Caco-2 (cell line): Measurements from ENCODE around the gene TKTL1. TPM values are rescaled to one million over a fixed set of nuclear protein-coding genes. Genes with fewer than 3 reads are reported as not detected.
A peak's percentile ranks its signal among the peaks of the same experiment; 100 is the strongest.

ENCODE experiments used
- BruUV-seq: library from RNA; stranded (reverse); fragments of 400-500 nt; replicated peaks from 2 replicates; lab custom pipeline; 2021; lab: Mats Ljungman, UMichigan
- CTCF ChIA-PET: fragments of 300-600 bp; sonication (Branson Sonifier 250); formaldehyde crosslinking; loops from one replicate; lab custom pipeline; 2022; ENCODE audit warnings: antibody characterized with exemption; lab: Charles Lee
- POLR2A ChIA-PET: fragments of 300-600 bp; sonication (Branson Sonifier 250); formaldehyde crosslinking; loops from one replicate; lab custom pipeline; 2022; ENCODE audit warnings: antibody characterized with exemption; lab: Charles Lee
- DNase-seq, 2 experiments: peaks; one replicate each; pipeline versions ENCODE4 v3.0.0 to v3.0.0-alpha.2; 2020 to 2022
- H3K27me3 ChIP-seq: replicated peaks from 2 replicates; pipeline ENCODE4 v1.6.0; 2011; ENCODE audit warnings: low read length; ENCODE audit not compliant: control insufficient read depth, insufficient read depth
- H3K36me3 ChIP-seq: 2 replicates; pipeline ENCODE4 v1.5.1; 2011; ENCODE audit warnings: low read length; ENCODE audit not compliant: control insufficient read depth, insufficient read depth
- H3K4me1 ChIP-seq: fragments of 250-450 bp; sonication (Bioruptor Pico); 2 replicates; pipeline ENCODE4 v1.5.1; 2020; ENCODE audit warnings: mild to moderate bottlenecking
- H3K4me3 ChIP-seq: 2 replicates; pipeline ENCODE4 v1.5.1; 2011; ENCODE audit warnings: low read depth, mild to moderate bottlenecking, control low read depth, low read length
- H3K9me3 ChIP-seq: fragments of 250-450 bp; sonication (Bioruptor Pico); 2 replicates; pipeline ENCODE4 v1.5.1; 2020; ENCODE audit warnings: mild to moderate bottlenecking, moderate library complexity
- H3K27ac Mint-ChIP-seq: one replicate; pipeline ENCODE4 v1.8.0; 2022; ENCODE audit warnings: mixed read lengths; ENCODE audit not compliant: unreplicated experiment
- H3K27me3 Mint-ChIP-seq: one replicate; pipeline ENCODE4 v1.8.0; 2022; ENCODE audit warnings: mixed read lengths; ENCODE audit not compliant: insufficient read depth, unreplicated experiment
- H3K36me3 Mint-ChIP-seq: one replicate; pipeline ENCODE4 v1.8.0; 2022; ENCODE audit warnings: mild to moderate bottlenecking, mixed read lengths; ENCODE audit not compliant: insufficient read depth, unreplicated experiment
- H3K4me1 Mint-ChIP-seq: one replicate; pipeline ENCODE4 v1.8.0; 2022; ENCODE audit warnings: low read depth, mixed read lengths; ENCODE audit not compliant: unreplicated experiment
- H3K4me3 Mint-ChIP-seq: one replicate; pipeline ENCODE4 v1.8.0; 2022; ENCODE audit warnings: mild to moderate bottlenecking, moderate library complexity, mixed read lengths; ENCODE audit not compliant: unreplicated experiment
- H3K9me3 Mint-ChIP-seq: one replicate; pipeline ENCODE4 v1.8.0; 2022; ENCODE audit warnings: mixed read lengths; ENCODE audit not compliant: unreplicated experiment
- intact Hi-C: fragments of 100-400 bp; cut with micrococcal nuclease; formaldehyde crosslinking; loops from one replicate; pipeline ENCODE4 v1.10.0; 2022; ENCODE audit not compliant: unreplicated experiment
- total RNA-seq: library from RNA; stranded (reverse); gene quantifications from 2 replicates; pipeline ENCODE4 v1.2.3, GENCODE V29; 2022
- TF ChIP-seq, protein P1 (sequence below), 2 experiments: fragments of 200-600 bp in 1 of 2; IDR thresholded peaks; 1 replicate in 1 of 2; 2 replicates in 1 of 2; pipeline versions ENCODE4 v1.5.1 to v1.8.0; 2011 to 2022; ENCODE audit warnings: antibody characterized with exemption in 1 of 2, control low read depth in 1 of 2, inconsistent platforms in 1 of 2, low read depth in 1 of 2, low read length in 1 of 2, mild to moderate bottlenecking in 1 of 2, moderate library complexity in 1 of 2; ENCODE audit not compliant: insufficient read depth in 1 of 2, severe bottlenecking in 1 of 2, unreplicated experiment in 1 of 2

The TKTL1 gene
- total RNA-seq, 1 experiment from 2014 or later = not detected

DNA sequence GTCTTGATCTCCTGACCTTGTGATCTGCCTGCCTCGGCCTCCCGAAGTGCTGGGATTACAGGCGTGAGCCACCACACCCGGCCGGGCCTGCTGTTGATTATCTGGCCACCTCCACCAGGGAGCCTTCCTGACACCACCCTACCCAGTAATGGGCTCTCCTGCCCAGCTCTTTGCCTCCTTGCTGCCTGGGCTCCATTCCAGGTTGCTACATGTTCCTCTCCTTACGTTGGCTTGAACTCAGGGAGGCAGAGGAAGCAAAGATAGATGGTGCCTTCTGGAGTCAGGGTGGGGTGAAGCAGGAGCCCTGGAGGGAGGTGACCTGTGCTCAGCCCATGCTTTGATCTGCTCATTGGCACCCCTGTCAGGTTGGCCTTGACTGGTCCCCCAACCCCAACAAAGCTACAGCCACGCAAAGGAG lies 52.5 kb downstream of the TKTL1 start:
- Mint-ChIP-seq H3K9me3 (no peaks in the 10 kb centered on the region), H3K36me3 (peaks cover 59% of the 10 kb centered on the region), H3K4me3 (no peak overlapping the region), H3K27me3 (no peaks in the 10 kb centered on the region), H3K4me1 (no peaks in the 10 kb centered on the region), H3K27ac (no peak overlapping the region)
- no peaks in the 10 kb centered on the region for H3K9me3 ChIP-seq
- POLR2A ChIA-PET = no interaction called here
- DNase-seq = peak in 1 of 2 experiments; percentile 31
- intact Hi-C loops = no loop called here
- H3K4me1 ChIP-seq = no peaks in the 10 kb centered on the region
- CTCF ChIA-PET = no interaction called here
- no TSS peak for BruUV-seq
- TF ChIP-seq, protein P1, sequence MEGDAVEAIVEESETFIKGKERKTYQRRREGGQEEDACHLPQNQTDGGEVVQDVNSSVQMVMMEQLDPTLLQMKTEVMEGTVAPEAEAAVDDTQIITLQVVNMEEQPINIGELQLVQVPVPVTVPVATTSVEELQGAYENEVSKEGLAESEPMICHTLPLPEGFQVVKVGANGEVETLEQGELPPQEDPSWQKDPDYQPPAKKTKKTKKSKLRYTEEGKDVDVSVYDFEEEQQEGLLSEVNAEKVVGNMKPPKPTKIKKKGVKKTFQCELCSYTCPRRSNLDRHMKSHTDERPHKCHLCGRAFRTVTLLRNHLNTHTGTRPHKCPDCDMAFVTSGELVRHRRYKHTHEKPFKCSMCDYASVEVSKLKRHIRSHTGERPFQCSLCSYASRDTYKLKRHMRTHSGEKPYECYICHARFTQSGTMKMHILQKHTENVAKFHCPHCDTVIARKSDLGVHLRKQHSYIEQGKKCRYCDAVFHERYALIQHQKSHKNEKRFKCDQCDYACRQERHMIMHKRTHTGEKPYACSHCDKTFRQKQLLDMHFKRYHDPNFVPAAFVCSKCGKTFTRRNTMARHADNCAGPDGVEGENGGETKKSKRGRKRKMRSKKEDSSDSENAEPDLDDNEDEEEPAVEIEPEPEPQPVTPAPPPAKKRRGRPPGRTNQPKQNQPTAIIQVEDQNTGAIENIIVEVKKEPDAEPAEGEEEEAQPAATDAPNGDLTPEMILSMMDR (IDR thresholded peaks at IDR 0.05; ENCODE audit: insufficient read depth in 1 of 2, low read depth in 1 of 2, low read length in 1 of 2, severe bottlenecking in 1 of 2, unreplicated experiment in 1 of 2) = no peak
- H3K36me3 ChIP-seq = peaks cover 2% of the 10 kb centered on the region
- no peaks in the 10 kb centered on the region for H3K27me3 ChIP-seq
- H3K4me3 ChIP-seq = no peak overlapping the region

DNA sequence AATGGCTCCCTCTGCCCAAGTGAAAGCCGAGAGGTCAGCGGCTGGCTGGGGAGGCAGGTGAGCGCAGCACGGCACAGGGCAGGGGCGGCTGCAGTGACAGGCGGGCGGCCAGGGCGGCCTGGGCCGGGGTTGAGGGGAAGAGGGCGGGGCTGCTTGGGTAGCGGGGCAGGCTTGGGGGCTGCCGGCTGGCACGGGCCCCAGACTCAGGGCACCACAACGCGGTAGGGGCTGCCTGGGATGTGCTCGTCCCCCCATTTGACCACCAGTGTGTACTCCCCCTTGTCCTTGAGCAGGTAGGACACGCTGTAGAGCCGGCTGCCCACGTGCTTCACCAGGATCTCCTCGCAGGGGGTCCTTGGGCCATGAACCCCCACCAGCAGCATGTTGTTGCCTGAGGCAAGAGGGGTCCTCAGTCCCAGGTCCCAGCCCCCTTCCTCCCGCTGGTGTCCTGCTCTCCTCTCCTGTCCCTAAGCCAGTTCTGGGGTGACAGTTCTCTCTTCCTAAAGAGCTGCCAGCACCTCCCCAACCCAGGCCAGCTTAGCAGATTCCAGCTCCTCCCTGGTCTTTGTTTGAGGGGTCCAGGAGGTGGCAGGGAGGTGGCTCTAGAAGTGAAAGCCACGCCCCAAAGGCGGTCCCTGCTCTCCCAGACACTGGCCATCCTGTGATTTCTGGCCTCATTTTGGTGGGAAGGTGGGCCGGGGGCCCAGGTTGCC lies 53.2 kb downstream of the TKTL1 start:
- ChIA-PET CTCF (no interaction called here), POLR2A (no interaction called here)
- no peaks in the 10 kb centered on the region for H3K4me1 ChIP-seq
- H3K4me3 Mint-ChIP-seq = no peak overlapping the region
- H3K27ac Mint-ChIP-seq = no peak overlapping the region
- peaks cover 66% of the 10 kb centered on the region for H3K36me3 Mint-ChIP-seq
- H3K27me3 ChIP-seq = no peaks in the 10 kb centered on the region
- no peaks in the 10 kb centered on the region for H3K4me1 Mint-ChIP-seq
- no peaks in the 10 kb centered on the region for H3K9me3 Mint-ChIP-seq
- TSS peak; percentile 49 for BruUV-seq
- no peak overlapping the region for H3K4me3 ChIP-seq
- intact Hi-C loops = no loop called here
- H3K9me3 ChIP-seq = no peaks in the 10 kb centered on the region
- no peaks in the 10 kb centered on the region for H3K27me3 Mint-ChIP-seq
- DNase-seq = peak; percentile 4 to 23
- TF ChIP-seq, protein P1 (IDR thresholded peaks at IDR 0.05; ENCODE audit: insufficient read depth in 1 of 2, low read depth in 1 of 2, low read length in 1 of 2, severe bottlenecking in 1 of 2, unreplicated experiment in 1 of 2) = no peak
- H3K36me3 ChIP-seq = peaks cover 2% of the 10 kb centered on the region

DNA sequence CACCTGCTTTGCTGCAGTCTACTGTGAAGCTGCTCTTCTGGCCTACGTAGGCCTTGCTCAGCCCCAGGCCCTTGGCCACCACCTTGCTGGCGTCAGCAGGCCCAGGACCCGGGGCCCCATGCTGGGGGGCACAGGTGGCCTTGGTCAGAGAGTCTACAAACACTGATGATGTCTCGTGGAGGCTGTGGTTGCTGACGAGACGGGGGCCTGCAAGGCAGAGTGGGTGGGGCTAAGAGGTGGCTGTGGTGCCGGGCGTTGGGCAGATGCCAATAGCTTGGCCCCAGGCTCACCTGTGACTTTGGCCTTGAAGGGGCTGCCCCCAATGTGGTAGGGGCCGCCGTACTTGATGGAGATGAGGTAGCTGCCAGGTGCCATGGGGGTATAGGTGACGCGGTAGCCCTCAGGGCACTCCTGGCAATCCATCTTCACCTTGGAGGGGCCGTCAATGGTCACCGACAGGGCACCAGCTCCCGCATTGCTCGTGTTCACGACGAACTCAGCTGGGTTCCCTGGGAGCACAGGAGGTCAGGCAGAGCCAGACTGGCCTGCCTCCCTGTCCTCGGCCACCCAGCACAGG lies 53.9 kb downstream of the TKTL1 start:
- intact Hi-C loops = no loop called here
- Histone ChIP-seq H3K9me3 (no peaks in the 10 kb centered on the region), H3K4me1 (no peaks in the 10 kb centered on the region), H3K36me3 (peaks cover 2% of the 10 kb centered on the region), H3K4me3 (no peak overlapping the region), H3K27me3 (no peaks in the 10 kb centered on the region)
- no peaks in the 10 kb centered on the region for H3K27me3 Mint-ChIP-seq
- no peak overlapping the region for H3K4me3 Mint-ChIP-seq
- ChIA-PET POLR2A (no interaction called here), CTCF (no interaction called here)
- TF ChIP-seq, protein P1 (IDR thresholded peaks at IDR 0.05; ENCODE audit: insufficient read depth in 1 of 2, low read depth in 1 of 2, low read length in 1 of 2, severe bottlenecking in 1 of 2, unreplicated experiment in 1 of 2) = no peak
- H3K27ac Mint-ChIP-seq = no peak overlapping the region
- H3K4me1 Mint-ChIP-seq = no peaks in the 10 kb centered on the region
- DNase-seq = peak in 1 of 2 experiments; percentile 17
- H3K36me3 Mint-ChIP-seq = peaks cover 72% of the 10 kb centered on the region
- BruUV-seq = no TSS peak
- no peaks in the 10 kb centered on the region for H3K9me3 Mint-ChIP-seq
